Tibial nerve (tissue), 4 donors: ENCODE results near the gene GPR15LG.

Experiments used
- CTCF ChIP-seq, 5 experiments: fragments of 200-600 bp in 3 of 5; fragments of 450-650 bp in 2 of 5; sonication (generic) in 3 of 5; IDR thresholded peaks; one replicate each; pipeline ENCODE4 v1.5.1; 2016 to 2019; ENCODE audit warnings: antibody characterized with exemption in 5 of 5, mild to moderate bottlenecking in 3 of 5, moderate library complexity in 2 of 5
- EP300 ChIP-seq, 2 donors: sonication (generic); formaldehyde crosslinking; IDR thresholded peaks; one replicate each; pipeline ENCODE4 v1.6.1; 2017; ENCODE audit warnings: antibody characterized with exemption in 2 of 2, mild to moderate bottlenecking in 1 of 2
- POLR2A ChIP-seq, 2 donors: fragments of 450-650 bp; IDR thresholded peaks; one replicate each; pipeline ENCODE4 v1.6.1; 2017; ENCODE audit warnings: antibody characterized with exemption in 2 of 2, mild to moderate bottlenecking in 2 of 2, moderate library complexity in 2 of 2

- TF ChIP-seq CTCF (IDR thresholded peaks at IDR 0.05), result no peak
- TF ChIP-seq POLR2A (IDR thresholded peaks at IDR 0.05), result no peak
- no peak for TF ChIP-seq EP300 (IDR thresholded peaks at IDR 0.05)
These were observed 15.5 kb upstream of the GPR15LG start for GRCh38 chr10:84158061-84158460.
